ENCODE measurements around the gene ARHGAP1.

GRCh38 chr11:46743693-46744339, 43.4 kb upstream of the ARHGAP1 start:
- TF ChIP-seq POLR2AphosphoS5 (IDR thresholded peaks at IDR 0.05; ENCODE audit: low read depth, low read length) (no peak), TAF1 (IDR thresholded peaks at IDR 0.05; ENCODE audit: borderline replicate concordance, insufficient read depth, low read length) (no peak), REST (IDR thresholded peaks at IDR 0.05; ENCODE audit: insufficient read depth in 1 of 2, low read depth in 2 of 2, low read length in 2 of 2) (no peak), SIN3A (IDR thresholded peaks at IDR 0.05; ENCODE audit: borderline replicate concordance, insufficient read depth, low read length) (no peak), FOXP2 (optimal IDR thresholded peaks at IDR 0.05; ENCODE audit: borderline replicate concordance, extremely low read depth, extremely low read length, insufficient read depth) (no peak)
